HepG2 (cell line): Measurements from ENCODE around the gene VWA3A. TPM values are rescaled to one million over a fixed set of nuclear protein-coding genes. Genes with fewer than 3 reads are reported as not detected.

Experiments
- ARNT ChIP-seq: fragments of 450-650 bp; IDR thresholded peaks from 2 replicates; pipeline ENCODE4 v1.6.1; 2017
- FOXA3 ChIP-seq: IDR thresholded peaks from 2 replicates; pipeline ENCODE4 v1.6.1; 2016; ENCODE audit warnings: missing genetic modification reagents, missing compliant biosample characterization
- IKZF1 ChIP-seq: fragments of 450-650 bp; IDR thresholded peaks from 2 replicates; pipeline ENCODE4 v1.7.1; 2016
- NBN ChIP-seq: fragments of 450-650 bp; conservative IDR thresholded peaks from 2 replicates; pipeline ENCODE4 v1.6.1; 2017
- NFYC ChIP-seq: IDR thresholded peaks from 2 replicates; pipeline ENCODE4 v1.6.1; 2016; ENCODE audit warnings: missing genetic modification reagents, missing compliant biosample characterization
- REXO4 ChIP-seq: sonication (generic); formaldehyde crosslinking; IDR thresholded peaks from 2 replicates; pipeline ENCODE4 v1.8.0; 2022; ENCODE audit warnings: missing genetic modification reagents, mild to moderate bottlenecking, borderline replicate concordance
- ZNF282 ChIP-seq: fragments of 450-650 bp; IDR thresholded peaks from 2 replicates; pipeline ENCODE4 v1.6.1; 2018; ENCODE audit not compliant: partially characterized antibody
- ZNF383 ChIP-seq: sonication (generic); formaldehyde crosslinking; IDR thresholded peaks from 2 replicates; pipeline ENCODE4 v1.4.0; 2020; ENCODE audit warnings: missing genetic modification reagents, mild to moderate bottlenecking, borderline replicate concordance
- ZNF782 ChIP-seq: sonication (generic); formaldehyde crosslinking; IDR thresholded peaks from 2 replicates; pipeline ENCODE4 v1.4.0; 2020; ENCODE audit warnings: missing genetic modification reagents, mild to moderate bottlenecking, borderline replicate concordance
- polyA plus RNA-seq, 8 experiments: library from polyadenylated mRNA; depleted of rRNA in 3 of 8; stranded (reverse) in 7 of 8; unstranded in 1 of 8; fragments of >200 nt; fragmentation: Illumina TruSeq in 4 of 8; extraction: Trizol in 4 of 8; gene quantifications; 2 replicates each; pipeline versions ENCODE4 v1.2.1 to v1.2.3, GENCODE V29; 2011 to 2016; ENCODE audit warnings: low read depth in 4 of 8, missing spikeins in 1 of 8, mixed read lengths in 1 of 8; ENCODE audit not compliant: insufficient read depth in 1 of 8
- total RNA-seq, 5 experiments: library from RNA; depleted of rRNA; stranded (reverse); fragments of >200 nt; fragmentation: Illumina TruSeq; extraction: Trizol; gene quantifications; 2 replicates each; pipeline ENCODE4 v1.2.3, GENCODE V29; 2016; ENCODE audit warnings: low read depth in 1 of 5
- TF ChIP-seq, protein P1 (sequence below): sonication (generic); formaldehyde crosslinking; IDR thresholded peaks from 2 replicates; pipeline ENCODE4 v1.8.0; 2023; ENCODE audit warnings: mild to moderate bottlenecking, missing genetic modification reagents
- TF ChIP-seq, protein P2 (sequence below): sonication (generic); formaldehyde crosslinking; IDR thresholded peaks from 2 replicates; pipeline ENCODE4 v1.4.0; 2020; ENCODE audit warnings: missing genetic modification reagents
- TF ChIP-seq, protein P3 (sequence below): sonication (generic); formaldehyde crosslinking; IDR thresholded peaks from 2 replicates; pipeline ENCODE4 v1.4.0; 2020; ENCODE audit warnings: mild to moderate bottlenecking, missing genetic modification reagents
- TF ChIP-seq, protein P4 (sequence below): sonication (generic); formaldehyde crosslinking; IDR thresholded peaks from 2 replicates; pipeline ENCODE4 v1.5.1; 2020; ENCODE audit warnings: mild to moderate bottlenecking, missing genetic modification reagents, borderline replicate concordance
- TF ChIP-seq, protein P5 (sequence below): sonication (generic); formaldehyde crosslinking; IDR thresholded peaks from 2 replicates; pipeline ENCODE4 v1.8.1; 2023; ENCODE audit warnings: mild to moderate bottlenecking, missing genetic modification reagents

VWA3A gene
- total and polyA plus RNA-seq, 2 of the 13 experiments (the other 11 are each of a cell fraction or from before 2014, with no cell fraction given), result 0.03 to 0.07 TPM

DNA sequence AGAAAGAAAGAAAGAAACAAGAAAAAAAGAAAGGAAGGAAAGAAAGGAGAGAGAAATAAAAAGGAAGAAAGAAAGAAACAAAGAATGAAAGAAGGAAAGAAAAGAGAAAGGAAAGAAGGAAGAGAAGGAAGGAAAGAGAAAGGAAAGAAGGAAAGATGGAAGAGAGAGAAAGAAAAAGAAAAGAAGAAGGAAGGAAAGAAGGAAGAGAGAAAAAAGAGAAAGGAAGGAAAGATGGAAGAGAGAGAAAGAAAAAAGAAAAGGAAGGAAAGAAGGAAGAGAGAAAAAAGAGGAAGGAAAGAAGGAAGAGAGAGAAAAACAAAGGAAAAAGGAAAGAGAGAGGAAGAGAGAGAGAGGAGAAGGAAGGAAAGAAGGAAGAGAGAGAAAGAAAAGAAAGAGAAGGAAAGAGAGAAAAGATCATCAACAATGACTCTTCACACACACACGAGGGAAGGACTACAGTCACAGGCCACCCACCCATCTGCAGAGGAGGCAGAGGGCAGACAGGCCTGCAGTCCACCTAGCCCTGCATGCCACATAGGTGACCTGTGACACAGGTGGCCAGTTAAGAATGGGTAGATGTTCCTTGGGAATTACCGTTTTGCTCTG, 23.9 kb downstream of the VWA3A start (continued):
- TF ChIP-seq, protein P1, sequence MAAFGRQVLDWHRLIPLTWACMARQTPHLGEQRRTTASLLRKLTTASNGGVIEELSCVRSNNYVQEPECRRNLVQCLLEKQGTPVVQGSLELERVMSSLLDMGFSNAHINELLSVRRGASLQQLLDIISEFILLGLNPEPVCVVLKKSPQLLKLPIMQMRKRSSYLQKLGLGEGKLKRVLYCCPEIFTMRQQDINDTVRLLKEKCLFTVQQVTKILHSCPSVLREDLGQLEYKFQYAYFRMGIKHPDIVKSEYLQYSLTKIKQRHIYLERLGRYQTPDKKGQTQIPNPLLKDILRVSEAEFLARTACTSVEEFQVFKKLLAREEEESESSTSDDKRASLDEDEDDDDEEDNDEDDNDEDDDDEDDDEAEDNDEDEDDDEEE (CRISPR knock-in tag), result no peak
- no peak for TF ChIP-seq FOXA3 (CRISPR knock-in tag)
- TF ChIP-seq ZNF383, result no peak
- 0 out of 2 replicates have a peak, but pooled peaks have one; percentile 82 for TF ChIP-seq ARNT
- TF ChIP-seq, protein P2, sequence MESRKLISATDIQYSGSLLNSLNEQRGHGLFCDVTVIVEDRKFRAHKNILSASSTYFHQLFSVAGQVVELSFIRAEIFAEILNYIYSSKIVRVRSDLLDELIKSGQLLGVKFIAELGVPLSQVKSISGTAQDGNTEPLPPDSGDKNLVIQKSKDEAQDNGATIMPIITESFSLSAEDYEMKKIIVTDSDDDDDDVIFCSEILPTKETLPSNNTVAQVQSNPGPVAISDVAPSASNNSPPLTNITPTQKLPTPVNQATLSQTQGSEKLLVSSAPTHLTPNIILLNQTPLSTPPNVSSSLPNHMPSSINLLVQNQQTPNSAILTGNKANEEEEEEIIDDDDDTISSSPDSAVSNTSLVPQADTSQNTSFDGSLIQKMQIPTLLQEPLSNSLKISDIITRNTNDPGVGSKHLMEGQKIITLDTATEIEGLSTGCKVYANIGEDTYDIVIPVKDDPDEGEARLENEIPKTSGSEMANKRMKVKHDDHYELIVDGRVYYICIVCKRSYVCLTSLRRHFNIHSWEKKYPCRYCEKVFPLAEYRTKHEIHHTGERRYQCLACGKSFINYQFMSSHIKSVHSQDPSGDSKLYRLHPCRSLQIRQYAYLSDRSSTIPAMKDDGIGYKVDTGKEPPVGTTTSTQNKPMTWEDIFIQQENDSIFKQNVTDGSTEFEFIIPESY (CRISPR knock-in tag), result no peak
- TF ChIP-seq IKZF1, result peak; percentile 82; the same call in 1 of the 2 replicates
- TF ChIP-seq, protein P3, sequence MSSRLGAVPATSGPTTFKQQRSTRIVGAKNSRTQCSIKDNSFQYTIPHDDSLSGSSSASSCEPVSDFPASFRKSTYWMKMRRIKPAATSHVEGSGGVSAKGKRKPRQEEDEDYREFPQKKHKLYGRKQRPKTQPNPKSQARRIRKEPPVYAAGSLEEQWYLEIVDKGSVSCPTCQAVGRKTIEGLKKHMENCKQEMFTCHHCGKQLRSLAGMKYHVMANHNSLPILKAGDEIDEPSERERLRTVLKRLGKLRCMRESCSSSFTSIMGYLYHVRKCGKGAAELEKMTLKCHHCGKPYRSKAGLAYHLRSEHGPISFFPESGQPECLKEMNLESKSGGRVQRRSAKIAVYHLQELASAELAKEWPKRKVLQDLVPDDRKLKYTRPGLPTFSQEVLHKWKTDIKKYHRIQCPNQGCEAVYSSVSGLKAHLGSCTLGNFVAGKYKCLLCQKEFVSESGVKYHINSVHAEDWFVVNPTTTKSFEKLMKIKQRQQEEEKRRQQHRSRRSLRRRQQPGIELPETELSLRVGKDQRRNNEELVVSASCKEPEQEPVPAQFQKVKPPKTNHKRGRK, result peak; percentile 63; the same call in 1 of the 2 replicates
- TF ChIP-seq NBN, result 0 out of 2 replicates have a peak, but pooled peaks have one; percentile 49
- TF ChIP-seq, protein P4, sequence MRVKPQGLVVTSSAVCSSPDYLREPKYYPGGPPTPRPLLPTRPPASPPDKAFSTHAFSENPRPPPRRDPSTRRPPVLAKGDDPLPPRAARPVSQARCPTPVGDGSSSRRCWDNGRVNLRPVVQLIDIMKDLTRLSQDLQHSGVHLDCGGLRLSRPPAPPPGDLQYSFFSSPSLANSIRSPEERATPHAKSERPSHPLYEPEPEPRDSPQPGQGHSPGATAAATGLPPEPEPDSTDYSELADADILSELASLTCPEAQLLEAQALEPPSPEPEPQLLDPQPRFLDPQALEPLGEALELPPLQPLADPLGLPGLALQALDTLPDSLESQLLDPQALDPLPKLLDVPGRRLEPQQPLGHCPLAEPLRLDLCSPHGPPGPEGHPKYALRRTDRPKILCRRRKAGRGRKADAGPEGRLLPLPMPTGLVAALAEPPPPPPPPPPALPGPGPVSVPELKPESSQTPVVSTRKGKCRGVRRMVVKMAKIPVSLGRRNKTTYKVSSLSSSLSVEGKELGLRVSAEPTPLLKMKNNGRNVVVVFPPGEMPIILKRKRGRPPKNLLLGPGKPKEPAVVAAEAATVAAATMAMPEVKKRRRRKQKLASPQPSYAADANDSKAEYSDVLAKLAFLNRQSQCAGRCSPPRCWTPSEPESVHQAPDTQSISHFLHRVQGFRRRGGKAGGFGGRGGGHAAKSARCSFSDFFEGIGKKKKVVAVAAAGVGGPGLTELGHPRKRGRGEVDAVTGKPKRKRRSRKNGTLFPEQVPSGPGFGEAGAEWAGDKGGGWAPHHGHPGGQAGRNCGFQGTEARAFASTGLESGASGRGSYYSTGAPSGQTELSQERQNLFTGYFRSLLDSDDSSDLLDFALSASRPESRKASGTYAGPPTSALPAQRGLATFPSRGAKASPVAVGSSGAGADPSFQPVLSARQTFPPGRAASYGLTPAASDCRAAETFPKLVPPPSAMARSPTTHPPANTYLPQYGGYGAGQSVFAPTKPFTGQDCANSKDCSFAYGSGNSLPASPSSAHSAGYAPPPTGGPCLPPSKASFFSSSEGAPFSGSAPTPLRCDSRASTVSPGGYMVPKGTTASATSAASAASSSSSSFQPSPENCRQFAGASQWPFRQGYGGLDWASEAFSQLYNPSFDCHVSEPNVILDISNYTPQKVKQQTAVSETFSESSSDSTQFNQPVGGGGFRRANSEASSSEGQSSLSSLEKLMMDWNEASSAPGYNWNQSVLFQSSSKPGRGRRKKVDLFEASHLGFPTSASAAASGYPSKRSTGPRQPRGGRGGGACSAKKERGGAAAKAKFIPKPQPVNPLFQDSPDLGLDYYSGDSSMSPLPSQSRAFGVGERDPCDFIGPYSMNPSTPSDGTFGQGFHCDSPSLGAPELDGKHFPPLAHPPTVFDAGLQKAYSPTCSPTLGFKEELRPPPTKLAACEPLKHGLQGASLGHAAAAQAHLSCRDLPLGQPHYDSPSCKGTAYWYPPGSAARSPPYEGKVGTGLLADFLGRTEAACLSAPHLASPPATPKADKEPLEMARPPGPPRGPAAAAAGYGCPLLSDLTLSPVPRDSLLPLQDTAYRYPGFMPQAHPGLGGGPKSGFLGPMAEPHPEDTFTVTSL (CRISPR knock-in tag), result no peak
- no peak for TF ChIP-seq REXO4 (CRISPR knock-in tag)
- TF ChIP-seq ZNF282, result peak; percentile 42
- no peak for TF ChIP-seq NFYC (CRISPR knock-in tag)
- no peak for TF ChIP-seq ZNF782 (CRISPR knock-in tag)
- TF ChIP-seq, protein P5, sequence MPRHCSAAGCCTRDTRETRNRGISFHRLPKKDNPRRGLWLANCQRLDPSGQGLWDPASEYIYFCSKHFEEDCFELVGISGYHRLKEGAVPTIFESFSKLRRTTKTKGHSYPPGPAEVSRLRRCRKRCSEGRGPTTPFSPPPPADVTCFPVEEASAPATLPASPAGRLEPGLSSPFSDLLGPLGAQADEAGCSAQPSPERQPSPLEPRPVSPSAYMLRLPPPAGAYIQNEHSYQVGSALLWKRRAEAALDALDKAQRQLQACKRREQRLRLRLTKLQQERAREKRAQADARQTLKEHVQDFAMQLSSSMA (CRISPR knock-in tag), result no peak
